DOHH2 (cell line): ENCODE data around the gene MIS18A.

Experiments used
- EZH2phosphoT487 ChIP-seq: fragments of 200-600 bp; sonication (generic); IDR thresholded peaks from 2 replicates; pipeline ENCODE4 v1.6.1; 2017; ENCODE audit warnings: borderline replicate concordance, mild to moderate bottlenecking, antibody characterized with exemption, low read length, moderate library complexity, mixed read lengths
- TF ChIP-seq, protein P1 (sequence below): fragments of 200-600 bp; sonication (generic); IDR thresholded peaks from one replicate; pipeline ENCODE4 v1.5.1; 2014; ENCODE audit warnings: antibody characterized with exemption, mild to moderate bottlenecking, low read depth, low read length; ENCODE audit not compliant: poor library complexity, severe bottlenecking

DNA sequence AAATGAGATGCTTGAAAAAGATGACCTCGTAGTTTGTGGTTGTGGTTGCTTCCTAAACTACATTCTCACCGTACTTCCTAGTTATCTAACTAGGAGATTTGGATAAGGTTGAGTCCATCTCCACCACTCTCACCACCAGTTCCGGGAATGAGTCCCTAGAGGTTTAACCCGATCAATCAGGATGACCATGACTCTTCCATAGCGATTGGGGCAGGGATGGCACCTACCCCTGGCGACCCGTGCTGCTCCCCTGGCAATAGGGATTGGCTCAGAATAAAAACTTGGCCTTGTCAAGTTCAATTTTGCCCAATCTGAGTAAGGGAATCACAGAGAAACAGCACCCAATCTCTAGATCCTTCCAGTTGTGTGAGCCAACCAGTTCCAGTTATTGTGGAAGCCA lies 2.7 kb upstream of the MIS18A start:
- TF ChIP-seq, protein P1, sequence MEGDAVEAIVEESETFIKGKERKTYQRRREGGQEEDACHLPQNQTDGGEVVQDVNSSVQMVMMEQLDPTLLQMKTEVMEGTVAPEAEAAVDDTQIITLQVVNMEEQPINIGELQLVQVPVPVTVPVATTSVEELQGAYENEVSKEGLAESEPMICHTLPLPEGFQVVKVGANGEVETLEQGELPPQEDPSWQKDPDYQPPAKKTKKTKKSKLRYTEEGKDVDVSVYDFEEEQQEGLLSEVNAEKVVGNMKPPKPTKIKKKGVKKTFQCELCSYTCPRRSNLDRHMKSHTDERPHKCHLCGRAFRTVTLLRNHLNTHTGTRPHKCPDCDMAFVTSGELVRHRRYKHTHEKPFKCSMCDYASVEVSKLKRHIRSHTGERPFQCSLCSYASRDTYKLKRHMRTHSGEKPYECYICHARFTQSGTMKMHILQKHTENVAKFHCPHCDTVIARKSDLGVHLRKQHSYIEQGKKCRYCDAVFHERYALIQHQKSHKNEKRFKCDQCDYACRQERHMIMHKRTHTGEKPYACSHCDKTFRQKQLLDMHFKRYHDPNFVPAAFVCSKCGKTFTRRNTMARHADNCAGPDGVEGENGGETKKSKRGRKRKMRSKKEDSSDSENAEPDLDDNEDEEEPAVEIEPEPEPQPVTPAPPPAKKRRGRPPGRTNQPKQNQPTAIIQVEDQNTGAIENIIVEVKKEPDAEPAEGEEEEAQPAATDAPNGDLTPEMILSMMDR = no peak
- TF ChIP-seq EZH2phosphoT487 = no peak
